Spleen (tissue), 11 donors: ENCODE data around the gene SPAG5. TPM values are rescaled to one million over a fixed set of nuclear protein-coding genes. Genes with fewer than 3 reads are reported as not detected.
"Not testable (repeated sequence)": the region's sequence is repeated elsewhere in the genome, so short reads cannot be mapped to it uniquely, and the experiment has no call there.

ENCODE experiments used
- DNase-seq: peaks from one replicate; pipeline ENCODE4 v3.0.0-alpha.2; 2020
- H3K27ac ChIP-seq, 8 donors: fragments of 200-600 bp; sonication (generic) in 7 of 8; 1 replicate in 4 of 8; 2 replicates in 4 of 8; pipeline versions ENCODE4 v1.5.0 to v1.8.0; 2016 to 2021; ENCODE audit warnings: inconsistent platforms in 4 of 8, mild to moderate bottlenecking in 4 of 8, moderate library complexity in 1 of 8
- H3K27me3 ChIP-seq, 7 donors: fragments of 200-600 bp; sonication (generic) in 6 of 7; replicated peaks in 1 of 7; 1 replicate in 4 of 7; 2 replicates in 3 of 7; pipeline versions ENCODE4 v1.5.0 to v1.8.0; 2016 to 2021; ENCODE audit warnings: inconsistent platforms in 3 of 7, mild to moderate bottlenecking in 1 of 7
- H3K36me3 ChIP-seq, 6 donors: fragments of 200-600 bp; sonication (generic) in 5 of 6; 1 replicate in 4 of 6; 2 replicates in 2 of 6; pipeline versions ENCODE4 v1.5.0 to v1.8.0; 2016 to 2021; ENCODE audit warnings: inconsistent platforms in 2 of 6
- H3K4me1 ChIP-seq, 6 donors: fragments of 200-600 bp; sonication (generic) in 5 of 6; 1 replicate in 3 of 6; 2 replicates in 3 of 6; pipeline versions ENCODE4 v1.5.0 to v1.8.0; 2016 to 2021; ENCODE audit warnings: inconsistent platforms in 3 of 6
- H3K4me3 ChIP-seq, 8 donors: fragments of 200-600 bp; sonication (generic) in 7 of 8; 1 replicate in 4 of 8; 2 replicates in 4 of 8; pipeline versions ENCODE4 v1.5.0 to v1.8.0; 2016 to 2021; ENCODE audit warnings: inconsistent platforms in 4 of 8, mild to moderate bottlenecking in 4 of 8, moderate library complexity in 2 of 8
- H3K9me3 ChIP-seq, 8 donors: fragments of 200-600 bp; sonication (generic) in 7 of 8; 1 replicate in 4 of 8; 2 replicates in 4 of 8; pipeline versions ENCODE4 v1.5.0 to v1.8.0; 2016 to 2021; ENCODE audit warnings: inconsistent platforms in 4 of 8
- POLR2A ChIP-seq, 3 donors: fragments of 450-650 bp; IDR thresholded peaks; one replicate each; pipeline ENCODE4 v1.5.1; 2017; ENCODE audit warnings: antibody characterized with exemption in 3 of 3, mild to moderate bottlenecking in 1 of 3
- POLR2AphosphoS5 ChIP-seq, 3 donors: sonication (generic); formaldehyde crosslinking; IDR thresholded peaks; one replicate each; pipeline ENCODE4 v1.5.1; 2017; ENCODE audit warnings: antibody characterized with exemption in 3 of 3
- WGBS, 5 donors: extraction: QIAGEN DNeasy Blood & Tissue Kit in 3 of 5; methylation state at CpG; one replicate each; pipeline versions ENCODE4 v1.1.5 to v1.1.7; 2013 to 2018; 5-methylcytosine and 5-hydroxymethylcytosine counted together
- intact Hi-C: fragments of 100-400 bp; cut with DNase I; formaldehyde crosslinking; loops from one replicate; pipeline ENCODE4 v1.15.0; 2023; ENCODE audit warnings: low total_unique reads
- polyA plus RNA-seq, 3 donors: library from polyadenylated mRNA; stranded (reverse); fragments of 200-250 nt; gene quantifications; one replicate each; pipeline ENCODE4 v1.2.1, GENCODE V29; 2013
- total RNA-seq, 7 donors: library from RNA; depleted of rRNA in 3 of 7; stranded (reverse); fragments of >200 nt in 3 of 7; fragmentation: NEBNext Ultra II Directional in 4 of 7; extraction: Animal tissue kit (Norgen Biotek cat#: 25700) in 4 of 7; gene quantifications; one replicate each; pipeline versions ENCODE4 v1.1.0 to v1.2.1, GENCODE V29; 2016 to 2021
- TF ChIP-seq, protein P1 (sequence below), 11 experiments: fragments of 200-600 bp in 7 of 11; fragments of 450-650 bp in 4 of 11; sonication (generic) in 4 of 11; IDR thresholded peaks in 8 of 11; conservative IDR thresholded peaks in 3 of 11; 1 replicate in 7 of 11; 2 replicates in 4 of 11; pipeline versions ENCODE4 v1.4.0 to v1.8.0; 2016 to 2021; ENCODE audit warnings: antibody characterized with exemption in 11 of 11, inconsistent platforms in 4 of 11, mild to moderate bottlenecking in 1 of 11
- donor health status: healthy with polysubstance abuse.
- donor health status: DM: no; HTN: no; CAD: no; lungs with moderate emphysema.
- donor health status: DM: no; HTN: no; CAD: no.
- donor health status: Bipolar disorder and iron deficiency.
- donor health status: healthy.
- donor health status: DM: no; HTN: no; CAD: no.
- donor health status: DM: yes; HTN: yes; CAD: no.

SPAG5 gene
- total and polyA plus RNA-seq, 10 donors, result 6.2 to 19.7 (median 14.6) TPM

GRCh38 chr17:28612936-28613872 lies 14.4 kb upstream of the SPAG5 start:
- H3K27me3 ChIP-seq, result no peaks in the 10 kb centered on the region
- 80 to 88% (median 82%) methylated on average over 5 to 6 of the region's 6 CpGs for WGBS, 5 donors
- TF ChIP-seq, protein P1, sequence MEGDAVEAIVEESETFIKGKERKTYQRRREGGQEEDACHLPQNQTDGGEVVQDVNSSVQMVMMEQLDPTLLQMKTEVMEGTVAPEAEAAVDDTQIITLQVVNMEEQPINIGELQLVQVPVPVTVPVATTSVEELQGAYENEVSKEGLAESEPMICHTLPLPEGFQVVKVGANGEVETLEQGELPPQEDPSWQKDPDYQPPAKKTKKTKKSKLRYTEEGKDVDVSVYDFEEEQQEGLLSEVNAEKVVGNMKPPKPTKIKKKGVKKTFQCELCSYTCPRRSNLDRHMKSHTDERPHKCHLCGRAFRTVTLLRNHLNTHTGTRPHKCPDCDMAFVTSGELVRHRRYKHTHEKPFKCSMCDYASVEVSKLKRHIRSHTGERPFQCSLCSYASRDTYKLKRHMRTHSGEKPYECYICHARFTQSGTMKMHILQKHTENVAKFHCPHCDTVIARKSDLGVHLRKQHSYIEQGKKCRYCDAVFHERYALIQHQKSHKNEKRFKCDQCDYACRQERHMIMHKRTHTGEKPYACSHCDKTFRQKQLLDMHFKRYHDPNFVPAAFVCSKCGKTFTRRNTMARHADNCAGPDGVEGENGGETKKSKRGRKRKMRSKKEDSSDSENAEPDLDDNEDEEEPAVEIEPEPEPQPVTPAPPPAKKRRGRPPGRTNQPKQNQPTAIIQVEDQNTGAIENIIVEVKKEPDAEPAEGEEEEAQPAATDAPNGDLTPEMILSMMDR (IDR thresholded peaks at IDR 0.05 in 8 of 11, conservative IDR thresholded peaks at IDR 0.05 in 3 of 11), result peak in 10 of 11 experiments; percentile 24 to 75 (median 65)
- TF ChIP-seq POLR2AphosphoS5 (IDR thresholded peaks at IDR 0.05) (no peak), POLR2A (IDR thresholded peaks at IDR 0.05) (no peak)
- intact Hi-C loops, result loop anchor here (5.0 kb wide), 2 partner anchors 66 to 121 kb away; no protein-coding TSS in a partner anchor
- peak overlapping the region in 1 of 8 donors; percentile 31 for H3K27ac ChIP-seq
- H3K9me3 ChIP-seq, result no peaks in the 10 kb centered on the region
- H3K4me1 ChIP-seq, result peaks cover 0 to 31% (median 6%) of the 10 kb centered on the region in 6 donors
- no peak overlapping the region for H3K4me3 ChIP-seq
- H3K36me3 ChIP-seq, result peaks cover 9 to 92% (median 58%) of the 10 kb centered on the region in 6 donors
- peak; percentile 43 for DNase-seq

- Histone ChIP-seq H3K4me1 (peaks cover 0 to 31% (median 6%) of the 10 kb centered on the region in 6 donors), H3K9me3 (no peaks in the 10 kb centered on the region), H3K4me3 (no peak overlapping the region), H3K27ac (peak overlapping the region in 2 of 8 donors; percentile 16 to 31), H3K27me3 (no peaks in the 10 kb centered on the region), H3K36me3 (peaks cover 9 to 85% (median 51%) of the 10 kb centered on the region in 6 donors)
- 17 to 28% (median 24%) methylated on average over 2 of the region's 2 CpGs for WGBS, 5 donors
- DNase-seq, result no peak
- TF ChIP-seq, protein P1 (IDR thresholded peaks at IDR 0.05 in 8 of 11, conservative IDR thresholded peaks at IDR 0.05 in 3 of 11), result no peak
- peak in 1 of 3 donors; percentile 6 for TF ChIP-seq POLR2AphosphoS5 (IDR thresholded peaks at IDR 0.05)
- intact Hi-C loops, result loop anchor here (5.0 kb wide), 2 partner anchors 65 to 120 kb away; no protein-coding TSS in a partner anchor
These were observed 13.7 kb upstream of the SPAG5 start for GRCh38 chr17:28612531-28612930.

- DNase-seq, result no peak
- H3K4me3 ChIP-seq, result no peak overlapping the region
- H3K27me3 ChIP-seq, result no peaks in the 10 kb centered on the region
- WGBS, 5 donors, result 87 to 94% (median 91%) methylated on average over 8 of the region's 8 CpGs
- peaks cover 0 to 27% (median 6%) of the 10 kb centered on the region in 6 donors for H3K4me1 ChIP-seq
- intact Hi-C loops, result loop anchor here (5.0 kb wide), 2 partner anchors 63 to 118 kb away; no protein-coding TSS in a partner anchor
- peaks cover 4 to 84% (median 29%) of the 10 kb centered on the region in 6 donors for H3K36me3 ChIP-seq
- H3K9me3 ChIP-seq, result no peaks in the 10 kb centered on the region
- TF ChIP-seq POLR2AphosphoS5 (IDR thresholded peaks at IDR 0.05) (no peak), POLR2A (IDR thresholded peaks at IDR 0.05) (no peak)
- TF ChIP-seq, protein P1 (IDR thresholded peaks at IDR 0.05 in 8 of 11, conservative IDR thresholded peaks at IDR 0.05 in 3 of 11), result no peak
- H3K27ac ChIP-seq, result no peak overlapping the region
These were observed 11.6 kb upstream of the SPAG5 start for GRCh38 chr17:28610376-28610775.

- WGBS, 5 donors, result 92 to 98% (median 95%) methylated on average over 5 to 31 of the region's 31 CpGs
These were observed 5.2 kb upstream of the SPAG5 start for GRCh38 chr17:28604031-28604430.

More at GRCh38 chr17:28604031-28604430, 5.2 kb upstream of the SPAG5 start:
- H3K27ac ChIP-seq, intact Hi-C loops, H3K9me3 ChIP-seq, H3K4me3 ChIP-seq, H3K27me3 ChIP-seq: not testable (repeated sequence)
- Histone ChIP-seq H3K36me3 (peaks cover 0 to 36% (median 0%) of the 10 kb centered on the region in 6 donors), H3K4me1 (peaks cover 5 to 12% (median 9%) of the 10 kb centered on the region in 6 donors)
- DNase-seq, result peak; percentile 32
